NCI-H128 (cell line): ENCODE results near the gene PCBP3.
A peak's percentile ranks its signal among the peaks of the same experiment; 100 is the strongest.

Experiments
- DNase-seq: peaks from one replicate; lab custom pipeline; 2025; ENCODE audit not compliant: unreplicated experiment; lab: John Stamatoyannopoulos, UW

PCBP3 gene

DNA sequence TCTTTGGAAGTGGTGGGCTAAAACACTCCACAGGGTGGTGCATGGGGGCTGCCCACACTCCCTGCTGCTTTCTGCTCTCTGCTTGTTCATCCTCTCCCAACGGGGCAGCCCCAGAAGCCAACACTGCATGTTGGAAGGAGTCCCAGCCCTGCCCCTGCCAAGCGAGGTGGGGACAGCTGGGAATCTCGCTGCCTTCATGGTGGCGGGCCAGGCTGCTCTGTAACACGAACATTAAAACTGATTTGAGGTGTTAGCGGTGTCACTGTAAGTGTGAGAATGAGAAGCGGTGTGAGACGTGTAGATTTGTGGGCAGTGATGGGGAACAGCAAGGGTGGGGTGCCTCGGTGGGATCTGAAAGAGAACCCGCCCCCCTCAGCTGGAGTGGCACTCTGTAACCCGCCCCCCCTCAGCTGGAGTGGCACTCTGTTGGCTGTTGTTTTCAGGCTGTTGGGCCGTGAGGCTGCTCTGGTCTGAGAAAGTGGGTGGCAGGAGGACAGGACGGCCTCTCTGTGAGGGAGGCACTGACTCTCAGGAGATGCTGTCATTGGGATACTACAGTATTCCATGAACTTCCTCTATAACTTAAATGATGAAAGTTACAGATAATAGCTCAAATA lies 80.9 kb downstream of the PCBP3 start:
- no peak for DNase-seq

DNA sequence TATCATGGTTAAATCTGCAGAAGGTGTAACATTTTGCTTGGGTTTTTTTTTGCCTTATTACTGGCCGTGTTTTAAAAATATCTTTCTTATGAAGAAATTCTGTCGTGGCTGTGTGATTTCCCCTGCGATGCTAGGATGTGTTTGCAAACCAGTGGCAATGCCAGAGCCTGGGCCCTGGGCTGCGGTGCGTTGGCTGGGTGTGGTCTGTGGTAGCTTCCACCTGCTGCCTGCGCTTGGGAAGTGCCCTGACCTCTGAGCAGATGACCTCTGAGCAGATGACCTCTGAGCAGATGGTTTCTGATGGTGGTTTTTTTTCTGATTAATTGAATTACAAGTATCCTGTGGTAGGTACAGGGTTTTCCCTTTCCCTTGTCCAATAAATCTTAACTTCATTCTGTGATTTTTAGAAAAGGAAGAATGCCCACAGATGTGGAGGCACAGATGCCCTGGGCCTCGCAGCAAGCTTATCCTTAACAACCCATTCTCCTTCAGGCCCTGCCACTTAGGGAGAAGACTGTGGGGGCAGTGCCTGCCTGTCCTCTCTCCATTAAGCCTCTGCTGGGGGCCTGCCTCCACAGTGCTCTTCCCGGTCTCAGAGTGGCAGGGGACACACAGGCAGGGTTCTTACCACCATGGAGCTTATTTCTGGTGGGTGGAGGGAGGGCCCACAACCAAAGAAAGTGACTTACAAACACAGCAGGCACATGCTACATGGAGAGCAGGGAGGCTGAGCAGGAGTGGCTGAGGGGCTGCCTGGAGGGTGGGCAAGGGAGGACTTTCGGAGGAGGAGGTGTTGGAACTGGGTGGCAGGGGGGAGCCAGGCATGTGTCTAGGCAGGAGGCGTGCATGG lies 81.7 kb downstream of the PCBP3 start:
- no peak for DNase-seq

DNA sequence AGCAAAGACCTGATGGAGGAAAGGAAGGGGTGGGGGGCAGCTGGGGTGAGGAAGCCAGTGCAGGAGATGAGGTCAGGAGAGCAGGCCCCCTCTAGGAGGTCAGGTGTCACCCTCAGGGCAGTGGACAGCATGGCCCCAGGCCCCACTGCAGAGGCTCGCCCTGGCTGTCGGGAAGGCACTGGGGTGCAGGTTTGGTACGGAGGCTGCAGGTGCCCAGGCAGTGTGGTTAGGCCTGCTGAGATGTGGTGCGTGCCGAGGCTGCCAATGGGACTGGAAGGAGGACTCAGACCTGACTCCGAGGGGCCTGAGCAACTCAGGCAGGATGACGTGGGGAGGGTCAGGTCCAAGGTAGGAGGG lies 82.3 kb downstream of the PCBP3 start:
- DNase-seq = no peak

DNA sequence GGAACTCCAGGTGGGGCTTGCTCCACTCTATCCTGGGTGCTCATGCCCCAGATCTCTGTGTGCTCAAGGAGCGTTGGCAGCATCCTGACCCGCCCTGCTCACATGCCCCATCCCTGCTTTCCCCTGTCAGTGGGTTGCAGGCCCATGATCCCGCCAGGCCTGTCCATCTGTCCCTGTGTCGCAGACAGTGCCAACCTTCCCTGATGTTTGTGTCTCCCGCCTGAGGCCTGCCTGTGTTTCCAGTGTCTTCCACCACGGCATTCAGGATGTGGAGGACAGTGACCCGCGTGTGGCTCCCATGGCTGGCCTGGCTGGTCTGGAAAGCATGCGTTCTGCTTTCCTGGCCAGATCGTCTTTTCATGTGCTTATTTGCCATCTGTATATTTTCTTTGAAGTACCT lies 82.9 kb downstream of the PCBP3 start:
- DNase-seq = no peak

DNA sequence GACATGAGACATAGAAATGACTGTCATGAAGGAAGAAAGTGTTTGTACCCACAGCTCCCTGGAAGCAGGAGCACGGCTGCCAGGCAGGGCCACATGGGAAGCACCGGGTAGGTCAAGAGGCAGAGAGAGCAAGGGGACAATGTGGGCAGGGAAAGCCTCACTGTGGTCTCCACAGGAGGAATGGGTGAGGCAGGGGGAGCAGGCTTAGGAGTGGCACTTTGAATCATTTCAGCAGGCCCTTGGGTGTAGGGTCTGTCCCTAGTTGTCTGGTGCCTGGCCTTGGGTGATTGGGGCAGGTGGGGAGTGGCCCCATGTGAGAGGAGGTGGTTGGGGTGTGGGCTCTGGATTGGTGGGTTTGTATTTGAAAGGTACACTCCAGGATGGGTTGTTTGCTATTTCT lies 83.9 kb downstream of the PCBP3 start:
- no peak for DNase-seq

DNA sequence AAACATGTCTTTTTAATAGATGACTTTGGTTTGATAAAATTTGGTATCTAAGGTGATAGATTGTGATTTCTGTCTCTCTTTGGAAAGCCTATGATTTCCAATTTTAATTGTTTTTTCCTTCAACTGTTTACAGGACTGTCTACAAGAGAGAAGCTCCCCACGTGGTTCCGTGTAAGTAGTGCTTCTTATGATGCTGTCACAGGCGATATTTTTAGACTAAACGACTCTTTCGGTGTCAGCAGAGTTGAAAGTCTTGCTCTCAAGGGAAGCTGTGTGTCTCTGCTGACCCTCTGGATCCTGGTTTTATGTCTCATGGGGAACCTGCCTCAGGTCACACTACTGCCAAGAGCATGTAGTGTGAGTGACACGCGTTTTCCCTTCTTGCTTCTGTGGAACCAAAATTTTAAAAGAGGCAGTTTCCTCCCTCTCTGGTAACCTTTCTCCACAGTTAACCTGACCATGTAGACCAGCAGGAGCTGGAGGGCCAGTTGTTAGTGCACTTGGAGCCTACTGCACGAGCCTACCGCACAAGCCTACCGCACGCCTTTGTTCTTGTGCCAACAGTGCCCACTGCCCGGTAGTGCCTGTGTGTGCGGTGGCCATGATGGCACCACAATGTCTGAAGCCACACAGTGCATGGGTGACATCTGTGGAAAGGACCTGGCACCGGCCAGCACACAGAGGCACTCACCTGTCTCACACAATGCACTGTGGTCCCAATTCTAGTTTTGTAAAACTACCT lies 91.9 kb downstream of the PCBP3 start:
- DNase-seq = no peak

DNA sequence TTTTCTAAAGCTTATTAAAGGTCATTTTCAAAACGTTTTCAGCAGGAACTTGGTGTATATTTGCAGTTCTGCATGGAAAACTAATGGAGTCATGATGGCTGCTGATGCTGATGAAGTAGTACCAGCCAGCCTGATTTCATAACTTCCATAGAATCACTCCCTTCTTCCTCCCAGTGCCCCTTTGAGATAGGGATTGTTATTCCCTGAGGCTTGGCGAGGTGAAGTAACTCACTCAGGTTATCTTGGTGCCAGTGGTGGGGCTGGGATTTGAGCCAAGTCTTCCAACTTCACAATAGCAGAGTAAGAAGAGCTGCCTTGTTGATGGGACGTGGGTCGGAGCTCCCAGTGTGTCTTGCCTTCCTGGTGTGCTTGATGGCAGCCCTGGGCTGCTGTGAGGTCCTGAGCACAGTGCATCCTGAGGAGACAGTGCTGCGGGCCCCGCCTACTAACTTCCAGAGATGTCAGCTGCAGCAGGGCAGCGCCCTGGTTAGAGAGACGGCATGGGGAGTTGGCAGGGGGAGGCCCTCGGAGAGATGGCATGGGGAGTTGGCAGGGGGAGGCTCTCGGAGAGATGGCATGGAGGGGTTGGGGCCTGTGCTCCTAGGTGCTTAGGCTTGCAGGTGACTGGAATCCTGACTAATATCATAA lies 92.6 kb downstream of the PCBP3 start:
- no peak for DNase-seq

DNA sequence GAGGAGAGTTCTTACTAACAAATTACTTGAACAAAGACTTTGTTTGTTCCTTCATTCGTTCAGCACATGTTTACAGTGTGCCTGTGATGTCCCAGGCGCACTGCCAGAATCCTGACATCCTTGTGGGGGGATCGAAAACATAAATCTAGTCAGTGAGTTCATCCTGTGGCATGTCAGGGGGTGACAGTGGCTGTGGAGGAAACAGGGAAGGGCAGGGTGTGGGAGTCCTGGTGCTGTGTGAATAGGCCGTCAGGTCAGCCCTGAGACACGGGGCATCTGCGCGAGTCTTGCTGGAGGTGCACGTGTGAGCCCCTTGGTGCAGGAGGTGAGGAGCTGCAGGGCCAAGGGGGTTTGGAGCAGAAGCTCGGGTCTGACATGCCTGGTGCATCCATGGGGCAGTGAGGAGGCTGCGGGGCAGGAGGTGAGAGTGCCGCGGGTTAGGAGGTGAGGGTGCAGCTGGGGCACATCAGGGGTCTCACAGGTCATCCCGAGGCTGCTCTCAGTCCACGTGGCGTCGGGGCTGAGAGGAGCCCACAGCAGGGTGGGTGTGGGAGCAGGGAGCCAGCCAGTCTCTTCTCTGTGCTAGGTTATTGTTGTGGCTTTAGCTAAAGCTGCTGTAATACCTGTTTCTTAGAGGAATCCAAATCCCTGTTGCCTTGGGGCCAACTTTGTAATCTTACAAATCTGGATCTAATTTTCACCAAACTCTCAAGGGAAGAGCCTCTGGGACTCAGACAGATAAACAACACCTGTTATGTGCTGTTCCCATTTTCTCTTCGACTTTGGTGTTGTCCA lies 93.4 kb downstream of the PCBP3 start:
- DNase-seq = no peak

DNA sequence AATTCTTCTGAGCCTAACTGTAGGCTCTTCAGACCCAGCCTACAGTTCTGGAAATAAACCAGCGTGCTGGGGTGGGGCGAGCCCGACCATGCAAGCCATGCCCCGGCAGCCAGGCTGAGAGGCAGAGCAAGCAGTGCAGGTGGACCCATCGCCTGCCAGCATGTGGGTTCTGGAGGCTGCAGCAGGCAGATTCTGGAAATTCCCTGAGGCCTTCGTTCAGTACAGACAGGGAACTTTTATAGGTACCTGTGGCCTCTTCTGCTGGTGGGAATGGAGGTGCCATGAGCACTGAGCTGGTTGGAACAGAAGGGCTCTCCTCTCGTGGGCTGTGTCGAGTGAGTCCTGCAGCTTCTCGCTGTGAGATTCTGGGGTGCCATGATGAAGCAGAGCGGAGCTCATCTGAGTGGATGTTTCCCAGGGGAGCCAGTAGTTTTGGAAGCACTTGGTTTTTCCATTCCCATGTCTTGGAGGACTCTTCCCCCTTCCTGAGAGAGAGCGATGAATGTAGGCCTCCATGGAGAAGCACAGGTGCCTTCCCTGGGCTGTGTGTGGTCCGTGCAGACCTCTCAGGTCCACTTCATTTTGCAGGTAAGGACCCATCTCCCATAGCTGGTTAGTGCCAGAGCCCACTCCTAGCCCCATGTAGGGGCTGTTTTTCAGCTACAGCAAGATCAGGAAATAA lies 94.1 kb downstream of the PCBP3 start:
- no peak for DNase-seq

DNA sequence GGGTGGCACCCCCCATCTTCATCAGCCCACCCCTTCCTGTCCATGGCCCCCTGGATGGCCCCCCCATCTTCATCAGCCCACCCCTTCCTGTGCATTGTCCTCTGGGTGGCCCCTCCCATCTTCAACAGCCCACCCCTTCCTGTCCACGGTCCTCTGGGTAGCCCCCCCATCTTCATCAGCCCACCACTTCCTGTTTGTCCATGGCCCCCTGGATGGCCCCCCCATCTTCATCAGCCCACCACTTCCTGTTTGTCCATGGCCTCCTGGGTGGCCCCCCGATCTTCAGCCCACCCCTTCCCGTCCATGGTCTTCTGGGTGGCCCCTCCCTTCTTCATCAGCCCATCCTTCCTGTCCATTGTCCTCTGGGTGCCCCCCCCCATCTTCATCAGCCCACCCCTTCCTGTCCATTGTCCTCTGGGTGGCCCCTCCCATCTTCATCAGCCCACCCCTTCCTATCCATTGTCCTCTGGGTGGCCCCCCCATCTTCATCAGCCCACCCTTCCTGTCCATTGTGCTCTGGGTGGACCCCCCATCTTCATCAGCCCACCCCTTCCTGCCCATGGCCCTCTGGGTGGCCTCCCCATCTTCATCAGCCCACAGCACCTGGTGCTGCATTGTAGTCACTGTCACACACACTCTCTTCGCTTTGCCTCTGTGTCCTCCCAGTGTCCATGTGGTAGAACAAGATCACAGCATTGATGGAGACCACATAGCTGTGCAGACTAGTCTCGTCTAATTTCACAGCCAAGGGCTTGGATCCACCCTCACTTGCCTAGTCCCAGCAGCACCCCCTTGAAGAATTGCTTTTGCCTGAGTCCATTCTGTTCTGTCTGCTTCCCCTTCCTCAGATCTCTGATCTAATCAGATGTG lies 95.9 kb downstream of the PCBP3 start:
- no peak for DNase-seq

DNA sequence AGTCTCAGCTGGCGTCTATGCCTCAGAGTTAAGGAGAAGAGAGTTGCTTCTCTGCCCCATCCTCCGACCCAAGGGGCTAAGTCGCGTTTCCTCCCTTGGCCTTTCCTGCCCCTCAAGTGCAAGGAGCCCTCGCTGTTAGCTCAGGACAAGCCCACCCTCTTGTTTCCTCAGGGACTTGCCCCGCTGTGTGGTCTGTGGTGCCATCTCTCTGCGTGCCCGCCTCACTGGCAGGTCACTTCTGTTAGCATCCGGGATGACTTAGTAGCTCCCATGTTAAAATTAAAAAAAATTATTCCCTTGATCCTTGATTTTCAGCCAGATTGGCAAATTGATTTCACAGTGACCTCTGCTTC lies 96.5 kb downstream of the PCBP3 start:
- DNase-seq = no peak

DNA sequence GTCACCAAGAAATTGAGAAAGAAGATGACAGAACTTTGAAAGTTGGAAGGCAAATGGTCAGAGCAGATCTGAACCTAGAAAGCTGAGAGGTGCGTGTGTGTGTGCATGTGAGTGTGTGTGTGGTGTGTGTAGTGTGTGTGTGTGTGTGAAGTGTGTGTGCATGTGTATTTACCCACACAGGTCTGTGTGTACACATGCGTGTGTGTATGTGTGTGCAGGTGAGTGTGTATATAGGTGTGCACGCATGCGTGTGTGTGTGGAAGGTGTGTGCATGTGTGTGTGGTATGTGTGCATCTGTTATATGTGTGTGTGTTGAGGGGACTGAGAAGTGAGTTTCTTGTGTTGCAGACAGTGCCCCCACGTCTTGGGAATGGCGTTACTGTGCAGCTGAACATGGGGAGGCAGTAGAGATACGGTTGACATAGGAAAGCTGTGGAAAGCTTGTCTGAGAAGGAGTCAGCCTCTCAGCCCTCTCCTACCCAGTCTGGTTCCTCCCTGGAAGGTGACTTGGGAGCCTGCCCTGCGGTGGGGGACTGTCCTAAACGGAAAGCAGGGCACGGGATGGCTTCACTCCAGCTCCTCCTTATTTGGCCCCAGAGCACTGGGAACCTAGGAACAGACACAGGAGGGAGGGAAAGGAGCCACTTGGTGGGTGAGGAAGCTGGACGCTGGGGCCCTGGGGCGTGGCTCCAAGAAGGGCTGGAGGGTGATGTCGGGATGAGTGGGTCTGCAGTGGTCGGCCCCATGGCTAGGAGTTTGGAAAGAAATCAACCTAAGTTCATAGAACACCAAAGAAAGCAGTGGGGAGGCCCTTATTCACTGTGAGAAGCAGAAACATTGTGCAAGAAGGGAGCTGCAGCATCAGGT lies 97.2 kb downstream of the PCBP3 start:
- DNase-seq = no peak

DNA sequence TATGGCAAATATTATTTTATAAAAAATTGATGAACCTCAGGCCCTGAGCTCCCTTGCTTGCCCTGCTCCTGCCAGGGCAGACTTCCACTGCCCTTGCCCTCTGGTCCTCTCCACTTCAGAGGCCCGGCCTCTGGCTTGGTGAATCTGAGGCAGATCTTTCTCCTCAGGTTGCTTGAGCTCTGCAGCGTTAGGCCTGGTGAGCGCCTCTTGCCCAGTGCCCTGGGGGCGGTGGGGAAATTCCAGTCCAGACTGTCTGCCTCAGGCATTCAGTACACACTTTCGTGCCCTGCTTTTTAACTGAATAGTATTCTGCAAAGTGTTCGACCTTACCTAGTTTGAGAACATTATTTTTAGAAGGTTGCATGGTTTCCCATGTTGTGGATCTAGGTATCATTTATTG lies 98.2 kb downstream of the PCBP3 start:
- no peak for DNase-seq

DNA sequence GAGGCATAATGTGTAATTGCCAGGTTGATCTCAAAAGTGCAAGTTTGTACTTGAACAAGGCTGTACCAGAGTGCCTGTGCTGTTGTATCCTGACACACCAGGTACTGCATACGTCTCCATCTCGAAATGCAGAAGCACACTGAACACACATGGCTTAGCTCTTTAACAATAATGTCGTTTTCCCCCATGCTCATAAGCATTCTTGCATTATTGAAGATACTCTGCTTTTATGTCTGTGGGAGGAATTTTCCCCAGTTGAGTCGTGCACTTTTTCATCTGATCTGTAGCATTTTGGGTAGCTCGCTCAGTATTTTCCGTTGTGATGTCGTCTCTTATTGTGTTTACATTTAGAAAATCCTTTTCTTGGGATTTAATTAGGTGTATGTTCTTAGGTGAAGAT lies 98.7 kb downstream of the PCBP3 start:
- no peak for DNase-seq

DNA sequence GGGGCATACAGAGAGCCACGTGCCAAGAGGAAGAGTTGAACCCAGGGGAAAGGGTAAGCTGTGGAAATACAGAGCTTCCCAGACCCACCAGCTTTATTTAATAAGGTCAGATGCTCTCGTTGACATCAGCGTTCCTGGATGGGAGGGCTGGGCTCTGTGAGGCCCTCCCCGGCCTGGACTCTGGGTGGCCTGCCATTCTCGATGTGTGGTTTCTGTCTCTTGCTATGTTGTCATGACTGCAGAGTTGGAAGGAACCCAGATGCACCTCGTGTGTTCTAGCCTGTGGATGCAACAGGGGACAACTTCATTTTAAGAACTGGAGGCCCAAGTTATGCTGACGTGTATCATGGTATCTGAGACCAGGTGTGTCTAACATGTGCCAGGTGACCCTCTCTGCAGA lies 101.7 kb downstream of the PCBP3 start:
- no peak for DNase-seq

DNA sequence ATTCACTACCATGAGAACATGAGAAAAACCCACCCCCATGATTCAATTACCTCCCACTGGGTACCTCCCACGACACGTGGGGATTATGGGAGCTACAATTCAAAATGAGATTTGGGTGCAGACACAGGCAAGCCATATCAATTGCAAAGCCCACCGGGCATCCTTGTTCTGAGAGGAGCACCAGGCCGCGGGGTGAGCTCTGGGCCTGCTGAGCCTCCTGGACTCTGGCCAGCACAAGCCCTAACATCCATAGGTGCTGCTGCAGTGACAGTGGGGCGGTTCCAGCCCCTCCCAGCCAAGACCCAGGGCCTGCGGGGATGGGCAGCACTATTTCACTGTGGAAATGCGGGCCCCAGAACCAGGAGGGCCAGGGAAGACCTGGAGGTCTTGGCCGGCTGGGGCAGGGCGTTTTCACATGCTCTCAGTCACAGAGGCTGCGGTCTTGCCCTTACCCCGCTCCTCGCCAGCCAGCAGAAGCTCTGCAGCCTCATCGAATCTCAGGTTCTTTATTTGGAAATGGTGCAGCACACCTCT lies 103.8 kb downstream of the PCBP3 start:
- DNase-seq = no peak

DNA sequence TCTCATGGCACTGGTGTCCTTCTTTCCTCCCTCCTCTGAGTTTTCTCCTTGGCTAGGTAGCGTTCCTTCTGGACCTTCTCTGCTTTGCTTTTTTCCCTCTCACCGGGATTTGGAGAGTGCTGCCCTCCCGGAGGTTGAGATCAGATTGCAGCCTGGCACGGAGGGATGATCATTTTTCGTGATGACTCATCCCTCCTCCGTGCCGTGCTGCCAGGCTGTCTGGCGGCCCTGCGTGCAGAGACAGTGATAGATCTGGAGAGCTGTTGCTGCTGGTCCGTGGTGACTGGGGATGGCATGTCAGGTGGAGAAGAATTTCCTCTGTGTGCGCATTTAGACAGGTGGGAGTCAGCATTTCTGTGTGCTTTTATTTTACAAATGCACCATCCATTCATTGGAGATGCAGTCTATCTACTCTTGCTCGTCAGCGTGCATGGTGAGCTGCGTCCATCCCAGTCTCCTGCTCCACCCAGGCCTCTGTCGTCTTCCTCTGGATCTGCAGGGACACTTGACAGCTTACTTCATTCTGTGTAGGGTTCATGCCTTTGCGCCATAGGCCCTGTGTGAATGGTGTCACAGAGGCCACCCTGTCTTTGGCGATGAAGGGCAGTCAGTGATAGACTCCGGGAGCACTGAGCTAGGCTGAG lies 104.4 kb downstream of the PCBP3 start:
- peak; percentile 80 for DNase-seq

DNA sequence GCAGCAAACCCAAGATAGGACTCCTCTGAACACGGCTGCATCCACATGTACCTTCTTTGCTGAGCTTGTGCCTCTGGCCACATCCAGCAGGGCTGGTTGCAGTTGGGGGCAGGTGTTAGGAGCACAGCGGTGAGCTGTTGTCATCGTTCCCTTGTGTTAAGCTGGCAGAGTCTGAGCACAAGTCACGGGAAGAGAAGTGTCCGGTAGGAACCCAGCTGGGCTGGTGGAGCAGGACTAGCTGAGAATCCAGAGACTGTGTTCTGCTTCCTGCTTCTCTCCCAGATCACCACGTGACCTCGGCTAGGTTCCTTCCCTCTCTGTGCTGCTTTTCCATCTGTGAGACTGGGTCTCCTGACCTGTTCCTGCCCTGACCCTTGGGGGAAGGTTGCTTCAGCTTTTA lies 105.1 kb downstream of the PCBP3 start:
- DNase-seq = no peak
